Stimulated activated CD4-positive, alpha-beta T cell treated with anti-CD3 and anti-CD28 coated beads, Interleukin-1b, Interleukin-23, amount 100 ng/mL, for 48 hours (primary cell): Measurements from ENCODE around the gene TRIM66.
A peak's percentile ranks its signal among the peaks of the same experiment; 100 is the strongest.

Experiments
- DNase-seq: peaks from one replicate; pipeline ENCODE4 v3.0.0-alpha.2; 2020

Gene TRIM66

DNA sequence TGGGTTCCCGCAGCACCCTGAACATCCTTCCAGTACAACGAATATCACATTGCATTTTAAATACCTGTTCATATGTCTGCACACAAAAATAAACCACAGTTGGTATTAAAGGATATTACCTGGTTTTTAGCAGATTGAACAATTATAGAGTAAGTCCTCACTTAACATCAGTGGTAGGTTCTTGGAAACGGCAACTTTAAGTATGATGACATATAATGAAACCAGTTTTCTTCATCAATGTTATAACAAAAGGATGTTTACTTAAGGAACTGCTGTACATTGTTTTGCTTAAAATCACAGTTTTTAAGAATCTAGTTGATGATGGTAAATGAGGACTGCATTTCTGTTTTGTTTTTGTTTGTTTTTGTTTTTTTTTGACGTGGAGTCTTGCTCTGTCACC lies 28.0 kb downstream of the TRIM66 start:
- no peak for DNase-seq

GRCh38 chr11:8652140-8652539 lies 30.3 kb downstream of the TRIM66 start:
- no peak for DNase-seq

GRCh38 chr11:8650401-8650990 lies 32.0 kb downstream of the TRIM66 start:
- DNase-seq: no peak

DNA sequence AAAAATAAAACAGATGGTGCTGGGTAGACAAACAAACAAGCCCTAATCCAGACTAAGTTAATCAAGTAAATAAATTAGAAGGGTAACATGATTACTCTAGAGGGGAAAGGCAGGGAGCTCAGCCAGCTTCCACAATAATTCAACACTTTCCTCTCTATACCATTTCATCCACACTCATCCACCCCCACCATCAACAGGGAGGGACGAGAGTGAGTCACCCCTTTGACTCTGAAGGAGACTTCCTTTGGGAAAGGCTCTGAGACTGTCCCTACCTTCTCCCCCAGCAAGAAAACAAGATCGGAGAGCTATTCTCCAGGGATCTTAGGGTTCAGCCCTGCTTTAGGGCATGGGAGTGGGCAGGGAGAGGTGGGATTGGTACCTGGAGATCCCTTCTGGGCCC lies 33.1 kb downstream of the TRIM66 start:
- no peak for DNase-seq

DNA sequence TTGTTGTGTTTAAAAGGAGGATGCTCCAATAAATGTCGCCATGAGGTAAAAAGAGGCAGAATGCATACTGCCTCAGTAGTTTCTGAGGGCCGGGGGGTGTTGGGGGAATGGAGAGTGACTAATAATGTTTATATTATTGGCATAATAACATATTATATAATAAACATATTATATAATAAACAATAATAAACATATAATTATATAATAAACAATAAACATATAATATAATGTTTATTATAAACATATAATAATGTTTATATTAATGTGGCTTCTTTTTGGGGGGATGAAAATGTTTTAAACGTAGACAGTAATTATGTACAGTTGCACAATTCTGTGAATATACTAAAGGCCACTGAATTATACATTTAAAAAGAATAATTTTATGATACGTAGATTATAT lies 35.6 kb downstream of the TRIM66 start:
- DNase-seq: no peak

DNA sequence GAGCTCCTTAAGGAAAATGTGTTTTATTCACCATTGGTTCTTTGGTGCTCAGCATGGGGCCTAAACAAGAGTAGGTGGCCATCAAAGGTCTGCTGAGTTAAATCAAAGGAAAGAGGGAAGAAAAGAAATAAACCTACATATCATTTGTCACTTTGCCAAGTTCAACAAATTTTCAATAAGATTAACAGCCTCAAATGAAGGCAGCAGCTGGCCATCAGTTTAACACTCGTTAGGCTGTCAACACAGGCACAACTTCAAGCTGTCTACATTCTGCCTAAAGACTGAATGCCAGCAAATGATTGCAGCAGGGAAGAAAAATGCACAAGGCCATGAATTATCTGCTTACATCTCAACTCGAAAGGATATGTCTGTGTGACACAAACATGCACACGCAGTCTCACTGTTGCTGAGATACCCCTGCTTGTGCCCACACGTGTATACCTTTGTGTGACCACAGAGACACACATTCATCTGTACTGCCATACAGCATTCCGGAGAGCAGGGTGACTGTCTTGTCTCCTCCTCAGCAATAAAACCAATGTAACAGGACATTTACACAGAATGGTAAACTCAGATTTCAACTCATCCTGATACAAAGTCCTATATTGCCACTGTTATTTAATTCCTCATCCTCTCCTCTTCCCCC lies 40.1 kb downstream of the TRIM66 start:
- DNase-seq: no peak

DNA sequence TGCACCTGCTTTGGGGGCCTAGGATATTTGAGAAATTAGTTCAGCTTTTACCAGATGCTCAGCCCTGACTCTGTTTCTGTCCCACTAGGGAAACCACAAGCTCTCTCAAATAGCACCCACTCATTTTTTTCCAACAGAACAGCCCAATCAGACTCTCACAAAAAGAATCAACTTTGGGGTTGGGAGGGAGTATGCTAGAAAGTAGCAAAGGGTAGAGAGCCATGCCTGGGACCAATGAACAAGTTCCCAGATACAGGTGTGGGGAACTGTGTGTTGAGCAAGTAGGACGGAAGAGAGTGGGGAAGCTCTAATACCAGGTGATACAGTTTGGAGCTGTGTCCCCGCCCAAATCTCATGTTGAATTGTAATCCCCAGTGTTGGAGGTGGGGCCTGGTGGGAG lies 41.1 kb downstream of the TRIM66 start:
- no peak for DNase-seq

DNA sequence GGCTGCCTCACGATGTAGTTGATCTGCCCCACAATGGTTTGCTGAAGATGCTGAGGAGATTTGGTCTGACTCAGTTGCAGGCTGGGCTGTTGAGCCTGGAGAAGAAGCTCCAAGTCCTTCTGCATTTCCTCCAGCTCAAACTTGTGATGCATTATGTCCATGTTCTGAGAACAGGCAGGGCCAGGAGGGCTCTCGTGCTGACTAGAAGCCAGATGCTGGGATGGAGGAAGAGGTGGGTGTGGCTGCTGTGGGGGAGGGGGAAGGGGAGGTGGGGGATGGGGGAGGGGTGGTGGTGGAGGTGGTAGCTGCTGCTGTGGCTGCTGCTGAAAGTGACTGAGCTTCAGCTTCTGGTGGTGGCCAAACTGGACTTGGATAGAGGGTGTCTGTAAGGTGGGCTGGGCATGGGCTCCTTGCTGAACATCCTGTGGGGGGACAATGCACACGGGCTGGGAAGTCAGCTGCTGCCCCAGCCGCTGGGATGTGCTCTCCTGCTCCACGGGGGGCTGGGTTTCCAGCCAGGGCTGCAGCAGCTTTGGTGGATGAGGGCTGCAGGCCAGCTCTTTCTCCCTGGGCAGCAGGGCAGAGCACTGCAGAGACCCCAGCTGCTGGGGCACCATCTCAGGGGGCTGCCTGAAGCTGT lies 42.1 kb downstream of the TRIM66 start:
- DNase-seq: no peak

GRCh38 chr11:8639655-8640054 lies 42.8 kb downstream of the TRIM66 start:
- DNase-seq: no peak

- no peak for DNase-seq
Measured at GRCh38 chr11:8638300-8638699, 44.2 kb downstream of the TRIM66 start.

- no peak for DNase-seq
Measured at GRCh38 chr11:8636127-8636526, 46.3 kb downstream of the TRIM66 start.

- DNase-seq: no peak
Measured at GRCh38 chr11:8634498-8634897, 48.0 kb downstream of the TRIM66 start.

GRCh38 chr11:8631395-8632118 lies 50.9 kb downstream of the TRIM66 start:
- DNase-seq: no peak

GRCh38 chr11:8624698-8625097 lies 57.8 kb downstream of the TRIM66 start:
- no peak for DNase-seq

- DNase-seq: no peak
Measured at GRCh38 chr11:8621147-8621546, 61.3 kb downstream of the TRIM66 start.

GRCh38 chr11:8617063-8617462 lies 65.4 kb downstream of the TRIM66 start:
- DNase-seq: no peak

- DNase-seq: no peak
Measured at GRCh38 chr11:8615291-8616032, 67.0 kb downstream of the TRIM66 start.

DNA sequence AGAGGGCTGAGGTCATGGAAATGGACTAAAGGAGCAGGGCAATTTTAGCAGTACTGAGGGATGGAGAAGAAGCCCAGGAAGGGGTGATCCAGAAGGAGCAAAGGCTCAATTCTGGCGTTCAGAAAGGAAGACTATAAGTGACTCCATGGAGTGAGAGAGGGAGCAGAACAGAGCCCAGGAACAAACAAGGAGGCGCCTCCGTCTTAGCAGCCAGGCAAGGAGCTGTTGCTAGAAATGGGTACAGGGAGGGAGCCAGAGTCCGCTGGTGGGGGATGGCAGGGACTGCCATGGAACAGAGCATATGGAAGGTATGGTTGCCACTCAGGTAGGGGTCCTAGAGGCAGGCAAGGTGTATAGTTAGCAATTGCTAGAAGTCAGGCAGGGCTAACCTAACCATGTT lies 68.0 kb downstream of the TRIM66 start:
- no peak for DNase-seq

DNA sequence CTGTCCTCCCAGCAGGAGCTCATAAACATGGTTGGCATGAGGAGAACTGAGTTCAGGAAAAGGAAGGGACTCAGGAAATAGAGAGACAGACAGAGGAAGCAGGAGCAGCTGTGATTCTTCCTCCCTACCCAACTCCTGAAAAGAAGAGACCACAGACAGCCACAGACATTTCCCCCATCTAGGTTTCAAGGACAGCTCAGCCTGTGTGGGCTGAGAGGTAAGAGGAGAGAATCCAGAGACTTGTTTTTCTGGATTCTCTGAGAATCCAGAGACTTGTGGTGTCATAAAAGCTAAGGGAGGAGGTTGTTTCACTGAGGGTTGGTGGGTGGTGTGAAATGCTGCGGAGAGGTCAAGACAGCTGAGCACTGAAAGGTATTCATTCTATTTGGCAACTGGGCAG lies 69.4 kb downstream of the TRIM66 start:
- DNase-seq: no peak

GRCh38 chr11:8612522-8612921 lies 69.9 kb downstream of the TRIM66 start:
- DNase-seq: no peak

DNA sequence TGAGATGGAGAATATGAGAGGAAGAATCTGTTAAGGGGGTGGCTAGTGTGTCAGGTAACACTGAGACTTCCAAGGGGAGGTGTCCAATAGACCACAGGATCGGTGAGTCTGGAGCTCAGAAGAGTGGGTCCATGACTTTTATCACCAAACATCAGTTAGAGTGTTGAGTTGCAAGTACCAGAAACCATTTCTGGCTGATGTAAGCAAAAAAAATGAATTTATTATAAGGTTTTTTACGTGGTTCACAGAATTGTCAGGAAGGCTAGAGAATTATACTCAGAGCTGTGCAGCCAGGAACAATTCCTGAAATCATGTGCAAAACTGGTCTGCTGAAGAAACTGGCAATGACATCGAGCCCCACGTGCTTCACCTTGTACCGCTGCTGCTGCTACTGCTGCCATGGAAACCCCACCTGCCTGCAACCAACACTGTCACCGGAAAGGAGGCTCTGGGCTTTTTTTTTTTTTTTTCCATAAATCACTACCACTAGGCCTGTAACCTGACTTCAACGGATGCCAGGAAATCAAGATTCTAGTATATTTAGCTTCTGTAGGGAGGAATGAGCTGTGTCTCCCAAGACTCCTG lies 71.8 kb downstream of the TRIM66 start:
- DNase-seq: peak; percentile 21

- DNase-seq: no peak
Measured at GRCh38 chr11:8608652-8609051, 73.8 kb downstream of the TRIM66 start.
